HG03442 (cell line): ENCODE data around the gene TRPV6.

ENCODE experiments used
- ATAC-seq: cut with Tn5 transposase; IDR thresholded peaks from one replicate; pipeline ENCODE4 v1.9.1; 2021; ENCODE audit warnings: mild to moderate bottlenecking, moderate library complexity; ENCODE audit not compliant: unreplicated experiment

The TRPV6 gene

DNA sequence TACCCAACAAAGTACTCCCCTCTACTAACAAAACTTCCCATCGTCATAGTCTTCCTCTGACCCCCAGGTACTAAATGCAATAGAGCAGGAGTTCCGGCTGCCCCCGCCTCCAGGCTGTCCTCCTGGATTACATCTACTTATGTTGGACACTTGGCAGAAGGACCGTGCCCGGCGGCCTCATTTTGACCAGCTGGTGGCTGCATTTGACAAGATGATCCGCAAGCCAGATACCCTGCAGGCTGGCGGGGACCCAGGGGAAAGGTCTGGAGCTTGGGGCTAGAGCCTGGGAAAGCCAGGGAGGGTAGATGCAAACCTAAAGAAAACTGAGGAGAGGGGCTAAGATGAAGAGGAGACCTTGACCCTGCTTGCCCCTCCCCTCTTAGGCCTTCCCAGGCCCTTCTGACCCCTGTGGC lies 15.4 kb downstream of the TRPV6 start:
- no peak for ATAC-seq

- no peak for ATAC-seq
Measured at GRCh38 chr7:142869434-142869833, 16.1 kb downstream of the TRPV6 start.

GRCh38 chr7:142868986-142869415 lies 16.5 kb downstream of the TRPV6 start:
- ATAC-seq = no peak

GRCh38 chr7:142868188-142868985 lies 17.2 kb downstream of the TRPV6 start:
- no peak for ATAC-seq

- no peak for ATAC-seq
Measured at GRCh38 chr7:142867398-142868187, 18.0 kb downstream of the TRPV6 start.

DNA sequence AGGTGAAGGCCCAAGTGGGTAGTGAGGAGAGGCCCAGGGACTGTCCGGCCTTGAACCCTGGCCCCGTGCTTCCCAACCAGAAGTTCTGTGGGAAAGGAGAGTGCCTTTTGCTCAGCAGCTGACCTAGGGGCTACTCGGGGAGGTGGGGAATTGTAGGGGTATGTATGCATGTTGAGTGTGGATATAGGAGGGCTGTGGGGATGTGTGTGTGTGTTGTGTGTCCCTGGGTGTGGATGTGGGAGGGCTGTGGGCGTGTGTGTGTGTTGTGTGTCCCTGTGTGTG lies 18.5 kb downstream of the TRPV6 start:
- ATAC-seq = no peak

GRCh38 chr7:142866361-142867096 lies 19.0 kb downstream of the TRPV6 start:
- ATAC-seq = no peak

- ATAC-seq = no peak
Measured at GRCh38 chr7:142865766-142866165, 19.8 kb downstream of the TRPV6 start.

DNA sequence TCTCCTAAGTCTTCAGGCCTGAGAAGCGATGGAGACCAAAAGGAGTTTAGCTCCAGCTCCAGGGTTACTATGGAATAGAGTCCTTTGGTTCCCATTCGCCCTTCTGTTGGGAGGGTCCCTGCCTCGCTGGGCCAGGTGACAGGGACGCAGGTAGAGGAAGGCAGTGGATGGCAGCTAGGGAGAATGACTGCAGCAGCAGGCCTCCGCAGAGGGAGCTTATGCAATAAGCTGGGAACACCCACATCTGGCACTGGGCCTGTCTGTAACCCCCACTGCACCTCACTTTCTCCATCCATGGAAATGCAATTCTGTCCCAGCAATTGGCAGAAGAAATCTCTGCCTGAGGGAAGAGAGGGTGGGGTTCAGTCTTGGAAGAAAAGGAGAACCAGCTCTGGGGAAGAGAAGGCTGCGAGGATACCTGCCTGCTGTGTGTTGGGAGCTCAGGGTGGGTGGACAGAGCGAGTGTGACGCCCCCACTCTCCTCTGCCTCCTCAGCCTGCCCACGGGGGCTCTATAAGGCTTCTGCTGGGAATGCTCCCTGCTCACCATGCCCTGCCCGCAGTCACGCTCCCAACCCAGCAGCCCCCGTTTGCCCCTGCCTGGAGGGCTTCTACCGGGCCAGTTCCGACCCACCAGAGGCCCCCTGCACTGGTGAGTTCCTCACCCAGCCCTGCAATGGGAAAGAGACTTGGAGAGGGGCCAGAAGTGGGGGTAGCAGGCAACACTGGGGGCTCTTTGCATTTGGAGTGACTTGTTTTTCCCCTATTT lies 20.4 kb downstream of the TRPV6 start:
- ATAC-seq = no peak

- ATAC-seq = no peak
Measured at GRCh38 chr7:142863891-142864685, 21.5 kb downstream of the TRPV6 start.

GRCh38 chr7:142862786-142863400 lies 22.7 kb downstream of the TRPV6 start:
- ATAC-seq = no peak

DNA sequence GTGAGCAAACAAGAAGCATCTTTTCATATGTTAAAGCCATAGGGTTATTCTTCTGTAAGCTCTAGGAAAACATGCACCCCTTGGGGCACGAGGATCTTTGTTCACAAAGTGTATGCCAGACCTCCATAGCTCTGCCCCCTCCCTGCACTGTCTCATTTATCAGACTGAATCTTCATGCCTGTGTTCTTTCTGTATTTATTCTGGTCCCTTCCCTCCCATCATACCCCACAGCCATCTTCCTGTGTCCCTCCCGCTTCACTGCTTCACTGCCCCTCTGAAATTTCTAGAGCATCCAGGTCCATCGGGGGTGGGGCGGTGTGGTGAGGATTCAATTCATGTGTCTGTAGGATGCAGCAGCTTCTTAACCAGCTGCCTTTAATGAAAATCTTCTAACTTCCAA lies 23.2 kb downstream of the TRPV6 start:
- no peak for ATAC-seq

GRCh38 chr7:142860968-142861367 lies 24.6 kb downstream of the TRPV6 start:
- ATAC-seq = no peak

DNA sequence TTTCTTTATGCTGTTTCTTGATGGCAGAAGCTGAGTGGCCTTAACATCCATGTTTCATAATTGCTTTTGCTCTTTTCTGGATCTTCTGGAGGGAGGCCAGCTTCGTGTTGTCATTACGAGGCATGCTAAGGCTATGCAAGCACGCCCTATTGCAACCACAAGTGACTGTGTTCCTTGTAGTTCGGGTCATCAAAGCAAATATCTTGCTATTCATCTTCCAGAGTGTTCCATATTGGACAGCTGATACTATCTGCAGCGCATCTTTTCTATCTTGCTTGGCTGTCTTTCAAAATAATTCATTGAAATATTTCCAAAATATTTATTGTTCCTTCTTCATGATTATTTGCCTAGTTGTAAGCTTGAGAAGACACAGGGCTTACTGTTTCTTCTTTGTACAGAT lies 25.7 kb downstream of the TRPV6 start:
- ATAC-seq = no peak

GRCh38 chr7:142859411-142859810 lies 26.1 kb downstream of the TRPV6 start:
- ATAC-seq = no peak

GRCh38 chr7:142857625-142858024 lies 27.9 kb downstream of the TRPV6 start:
- ATAC-seq = no peak

DNA sequence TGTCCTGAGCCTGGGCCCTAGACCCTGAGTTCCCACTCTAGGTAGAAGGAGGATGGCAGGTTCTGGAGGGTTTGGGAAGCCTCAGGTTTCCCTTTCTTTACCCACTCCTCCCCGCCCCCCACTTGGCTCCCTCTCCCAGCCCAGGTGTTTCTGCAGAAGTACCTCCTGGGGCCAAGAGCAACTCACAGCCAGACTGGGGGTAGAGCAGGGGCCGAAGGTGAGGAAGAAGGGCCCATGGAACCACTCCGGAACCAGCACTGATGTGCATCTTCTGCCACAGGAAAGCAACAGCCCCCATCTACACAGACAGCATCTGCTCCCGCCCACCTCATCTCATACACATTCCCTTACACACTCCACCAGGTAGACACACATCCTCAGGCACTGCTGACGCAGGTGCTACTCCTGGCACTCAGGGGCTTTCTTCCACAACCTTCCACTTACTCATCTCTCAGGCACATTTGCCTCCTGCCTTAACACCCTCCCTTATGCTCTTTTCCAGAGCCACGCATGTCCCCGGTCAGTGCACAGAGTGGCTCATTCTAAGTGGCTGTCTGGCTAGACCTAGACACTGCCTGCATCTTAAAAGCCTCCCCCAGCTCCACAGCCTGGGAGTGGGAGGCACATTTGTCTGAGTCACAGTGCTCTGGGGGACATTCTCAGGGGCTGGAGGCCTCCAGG lies 28.8 kb downstream of the TRPV6 start:
- no peak for ATAC-seq

DNA sequence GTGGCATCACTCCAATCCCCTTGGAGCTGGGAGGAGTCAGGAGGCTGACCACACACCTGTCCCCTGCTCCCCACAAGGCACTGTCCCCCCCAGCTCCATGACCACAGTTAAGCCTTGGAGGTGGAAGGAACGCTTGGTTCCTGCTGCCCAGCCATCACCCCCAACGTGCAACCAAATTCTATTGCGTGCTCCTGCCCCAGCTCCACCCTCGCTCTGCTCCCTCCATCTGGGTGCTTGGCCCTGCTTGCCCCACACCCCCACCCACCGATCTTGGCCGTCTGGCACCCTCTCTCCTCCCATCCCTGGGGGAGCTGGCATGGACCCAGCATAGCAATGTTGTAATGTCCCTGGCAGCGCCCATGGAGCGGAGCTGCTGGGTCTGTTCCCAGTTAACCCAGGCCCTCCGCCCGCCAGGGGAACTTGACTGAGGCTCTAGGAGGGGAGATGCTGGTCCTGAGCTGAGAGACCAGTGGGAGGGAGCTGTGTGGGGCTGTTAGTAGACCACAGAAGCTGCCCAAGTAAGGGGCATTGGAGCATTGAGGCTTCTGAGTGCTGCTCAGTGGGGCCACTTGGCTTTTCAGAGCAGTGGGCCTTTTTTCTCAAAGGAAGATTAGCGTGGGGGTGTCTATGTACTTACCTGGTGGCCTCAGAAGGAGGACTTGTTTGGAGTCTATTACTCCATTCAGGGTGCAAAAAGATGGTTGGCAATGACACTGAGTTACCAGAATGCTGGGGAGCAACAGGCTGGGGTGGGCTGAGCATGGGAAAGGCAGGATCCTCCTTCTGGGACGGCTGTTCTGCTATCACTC lies 29.6 kb downstream of the TRPV6 start:
- ATAC-seq = no peak
